ENCODE data around the gene ZNF552. TPM values are rescaled to one million over a fixed set of nuclear protein-coding genes. Genes with fewer than 3 reads are reported as not detected.

ZNF552 gene
- total and polyA plus RNA-seq, 2 of the 8 experiments (the other 6 are each of a cell fraction or from before 2014, with no cell fraction given): 5.9 to 11.6 TPM

- Histone ChIP-seq H2AFZ (ENCODE audit: low read length) (no peak overlapping the region), H3K4me1 (replicated peaks in 1 of 4; ENCODE audit: control insufficient read depth in 3 of 4, insufficient read depth in 4 of 4, low read length in 3 of 4) (peaks cover 7 to 23% (median 15%) of the 10 kb centered on the region in 4 experiments)
- CTCF ChIA-PET (ENCODE audit: partially characterized antibody): interaction anchor here (0.5 kb wide), 1 partner anchor 42 kb away, joined by 3 read pairs; no protein-coding TSS in a partner anchor
These were observed 11.5 kb downstream of the ZNF552 start for GRCh38 chr19:57803265-57803593.

More at GRCh38 chr19:57803265-57803593, 11.5 kb downstream of the ZNF552 start:
- Histone ChIP-seq H3K4me3 (ENCODE audit: extremely low read depth in 1 of 4, insufficient read depth in 2 of 4, low read depth in 3 of 4, low read length in 4 of 4) (peak overlapping the region; percentile 49 to 90 (median 74)), H2BK5ac (ENCODE audit: low read depth, low read length) (peak overlapping the region; percentile 94), H3K27me3 (replicated peaks in 1 of 4; ENCODE audit: control insufficient read depth in 3 of 4, extremely low read depth in 1 of 4, insufficient read depth in 3 of 4, low read length in 3 of 4) (no peaks in the 10 kb centered on the region), H2AK5ac (ENCODE audit: low read depth, low read length) (no peak overlapping the region), H2BK120ac (replicated peaks; ENCODE audit: low read depth, low read length) (no peak overlapping the region), H3K23me2 (ENCODE audit: low read depth, low read length) (peaks cover 10% of the 10 kb centered on the region; the same call in 1 of the 2 replicates), H3K36me3 (ENCODE audit: control insufficient read depth in 2 of 4, insufficient read depth in 4 of 4, low read length in 3 of 4) (peaks cover 0 to 12% (median 5%) of the 10 kb centered on the region in 4 experiments; a peak in 5 of 8 replicates), H3K9me3 (ENCODE audit: insufficient read depth in 2 of 2, low read depth in 1 of 2, low read length in 1 of 2) (no peaks in the 10 kb centered on the region), H3K56ac (replicated peaks; ENCODE audit: insufficient read length, low read depth, low read length) (no peak overlapping the region), H3K18ac (ENCODE audit: extremely low read depth, low read length) (no peak overlapping the region), H2BK20ac (ENCODE audit: low read length) (no peak overlapping the region), H4K5ac (ENCODE audit: insufficient read length, low read depth, low read length) (peak overlapping the region; percentile 87), H3K27ac (ENCODE audit: low read depth, low read length) (peak overlapping the region; percentile 93; the same call in 1 of the 2 replicates), H3K79me2 (ENCODE audit: control insufficient read depth in 1 of 2, insufficient read depth in 2 of 2, low read length in 2 of 2) (peaks cover 0 to 2% of the 10 kb centered on the region in 2 experiments; a peak in 1 of 4 replicates), H3K9ac (replicated peaks in 1 of 4; ENCODE audit: extremely low read depth in 1 of 4, low read depth in 3 of 4, low read length in 3 of 4) (peak overlapping the region in 3 of 4 experiments; percentile 77 to 95 (median 83); a peak in 4 of 7 replicates), H3K4ac (replicated peaks; ENCODE audit: insufficient read length, low read depth, low read length) (no peak overlapping the region), H3K23ac (ENCODE audit: insufficient read length) (no peak overlapping the region), H4K8ac (ENCODE audit: extremely low read depth, insufficient read depth, low read length) (no peak overlapping the region), H4K20me1 (replicated peaks in 1 of 2; ENCODE audit: control insufficient read depth in 1 of 2, insufficient read depth in 2 of 2, low read length in 2 of 2) (no peaks in the 10 kb centered on the region), H2BK15ac (ENCODE audit: low read length) (no peak overlapping the region), H2BK12ac (ENCODE audit: low read depth, low read length) (no peak overlapping the region; the same call in 1 of the 2 replicates), H4K91ac (replicated peaks; ENCODE audit: insufficient read length, low read length) (no peak overlapping the region), H3K79me1 (ENCODE audit: low read depth, low read length) (no peaks in the 10 kb centered on the region), H3K14ac (ENCODE audit: insufficient read length) (no peak overlapping the region), H3K4me2 (ENCODE audit: insufficient read depth in 1 of 2, low read depth in 2 of 2, low read length in 2 of 2) (peak overlapping the region; percentile 69 to 99)
- FAIRE-seq (no peak), DNase-seq (ENCODE audit: low read depth in 1 of 2, low spot score in 2 of 2) (no peak)
- POLR2A ChIA-PET (ENCODE audit: partially characterized antibody): interaction anchor here (1.3 to 4.8 kb wide), 8 partner anchors 8 to 85 kb away, joined by 3 to 36 read pairs (median 6); partner anchors contain the start of gene ZNF552
- WGBS, 2 experiments (ENCODE audit: extremely low coverage in 1 of 2, insufficient coverage in 1 of 2, insufficient read length in 1 of 2, insufficient replicate concordance in 2 of 2, low coverage in 1 of 2, low lambda C conversion rate in 2 of 2, missing lambda C conversion rate in 1 of 2): 8% methylated on average over 6 of the region's 6 CpGs; no CpG with 5 or more reads in 1 of the 2 experiments
- 0 out of 2 replicates have a peak, but pooled peaks have one; percentile 26 for TF ChIP-seq CHD1 (IDR thresholded peaks at IDR 0.05; ENCODE audit: low read depth, low read length)
- no peak for TF ChIP-seq SIN3A (conservative IDR thresholded peaks at IDR 0.05 in 1 of 2, IDR thresholded peaks at IDR 0.05 in 1 of 2; ENCODE audit: low read depth in 1 of 2, low read length in 2 of 2)
- TF ChIP-seq, protein P1, sequence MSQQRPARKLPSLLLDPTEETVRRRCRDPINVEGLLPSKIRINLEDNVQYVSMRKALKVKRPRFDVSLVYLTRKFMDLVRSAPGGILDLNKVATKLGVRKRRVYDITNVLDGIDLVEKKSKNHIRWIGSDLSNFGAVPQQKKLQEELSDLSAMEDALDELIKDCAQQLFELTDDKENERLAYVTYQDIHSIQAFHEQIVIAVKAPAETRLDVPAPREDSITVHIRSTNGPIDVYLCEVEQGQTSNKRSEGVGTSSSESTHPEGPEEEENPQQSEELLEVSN (IDR thresholded peaks at IDR 0.05): no peak
- TF ChIP-seq KDM5A (IDR thresholded peaks at IDR 0.05; ENCODE audit: low read length): no peak
- TF ChIP-seq, protein P2, sequence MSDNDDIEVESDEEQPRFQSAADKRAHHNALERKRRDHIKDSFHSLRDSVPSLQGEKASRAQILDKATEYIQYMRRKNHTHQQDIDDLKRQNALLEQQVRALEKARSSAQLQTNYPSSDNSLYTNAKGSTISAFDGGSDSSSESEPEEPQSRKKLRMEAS (IDR thresholded peaks at IDR 0.05): no peak
- TF ChIP-seq EGR1 (IDR thresholded peaks at IDR 0.05; ENCODE audit: borderline replicate concordance, low read depth, low read length): no peak
